Stimulated activated CD4-positive, alpha-beta T cell treated with anti-CD3 and anti-CD28 coated beads, TNF-alpha, amount 100 ng/mL, for 24 hours (primary cell): Measurements from ENCODE around the gene RANBP3.
"Not testable (repeated sequence)": the region's sequence is repeated elsewhere in the genome, so short reads cannot be mapped to it uniquely, and the experiment has no call there.

Experiments used
- DNase-seq, 3 experiments: peaks; one replicate each; pipeline ENCODE4 v3.0.0-alpha.2; 2020; ENCODE audit warnings: low read depth in 3 of 3

The RANBP3 gene

GRCh38 chr19:5966215-5966614 lies 11.7 kb downstream of the RANBP3 start:
- DNase-seq, result no peak

- no peak for DNase-seq
Measured at GRCh38 chr19:5964816-5965565, 12.9 kb downstream of the RANBP3 start.

- DNase-seq, result no peak
Measured at GRCh38 chr19:5963855-5964254, 14.1 kb downstream of the RANBP3 start.

- DNase-seq, result not testable (repeated sequence)
Measured at GRCh38 chr19:5963259-5963658, 14.7 kb downstream of the RANBP3 start.

- DNase-seq, result peak in 2 of 3 experiments; percentile 22 to 36
Measured at GRCh38 chr19:5961969-5962945, 15.7 kb downstream of the RANBP3 start.

- not testable (repeated sequence) for DNase-seq
Measured at GRCh38 chr19:5961641-5961968, 16.3 kb downstream of the RANBP3 start.

GRCh38 chr19:5960005-5961001 lies 17.6 kb downstream of the RANBP3 start:
- DNase-seq, result no peak

- no peak for DNase-seq
Measured at GRCh38 chr19:5959260-5960004, 18.5 kb downstream of the RANBP3 start.

- no peak for DNase-seq
Measured at GRCh38 chr19:5958851-5959122, 19.2 kb downstream of the RANBP3 start.

- no peak for DNase-seq
Measured at GRCh38 chr19:5958074-5958850, 19.7 kb downstream of the RANBP3 start.

- no peak for DNase-seq
Measured at GRCh38 chr19:5957170-5957569, 20.8 kb downstream of the RANBP3 start.

- DNase-seq, result no peak
Measured at GRCh38 chr19:5956728-5957127, 21.2 kb downstream of the RANBP3 start.

- DNase-seq, result no peak
Measured at GRCh38 chr19:5956323-5956722, 21.6 kb downstream of the RANBP3 start.

- no peak for DNase-seq
Measured at GRCh38 chr19:5955636-5955935, 22.4 kb downstream of the RANBP3 start.

GRCh38 chr19:5954293-5954692 lies 23.6 kb downstream of the RANBP3 start:
- no peak for DNase-seq

GRCh38 chr19:5953680-5954213 lies 24.2 kb downstream of the RANBP3 start:
- DNase-seq, result peak in 1 of 3 experiments; percentile 35

- no peak for DNase-seq
Measured at GRCh38 chr19:5953030-5953589, 24.8 kb downstream of the RANBP3 start.

GRCh38 chr19:5952193-5953029 lies 25.5 kb downstream of the RANBP3 start:
- DNase-seq, result no peak

GRCh38 chr19:5951338-5951861 lies 26.5 kb downstream of the RANBP3 start:
- DNase-seq, result no peak
